Keratinocyte (primary cell): ENCODE results near the gene SLC16A13. TPM values are rescaled to one million over a fixed set of nuclear protein-coding genes. Genes with fewer than 3 reads are reported as not detected.
A peak's percentile ranks its signal among the peaks of the same experiment; 100 is the strongest.

ENCODE experiments used
- DNase-seq: peaks from one replicate; pipeline ENCODE4 v3.0.0-alpha.2; 2011; ENCODE audit warnings: low read depth, missing footprints, low spot score
- FAIRE-seq: peaks from 2 replicates; lab custom pipeline; 2011; peaks lifted over from hg19 to GRCh38; lab: Jason Lieb, UNC
- H2AFZ ChIP-seq: 2 replicates; pipeline ENCODE4 v1.6.0; 2012; ENCODE audit warnings: low read length, control low read depth, inconsistent platforms; ENCODE audit not compliant: control insufficient read depth
- H3K27ac ChIP-seq: 2 replicates; pipeline ENCODE4 v1.5.1; 2011; ENCODE audit warnings: low read length; ENCODE audit not compliant: control insufficient read depth, insufficient read depth
- H3K27me3 ChIP-seq: 3 replicates; pipeline ENCODE4 v1.6.0; 2011; ENCODE audit warnings: low read length; ENCODE audit not compliant: control insufficient read depth, insufficient read depth; ENCODE audit errors: extremely low read depth
- H3K36me3 ChIP-seq, 2 experiments: 2 replicates in 1 of 2; 3 replicates in 1 of 2; pipeline ENCODE4 v1.5.1; 2011; ENCODE audit warnings: low read length in 2 of 2, mild to moderate bottlenecking in 1 of 2; ENCODE audit not compliant: control insufficient read depth in 2 of 2, insufficient read depth in 2 of 2; ENCODE audit errors: extremely low read depth in 1 of 2
- H3K4me1 ChIP-seq: 3 replicates; pipeline ENCODE4 v1.5.1; 2011; ENCODE audit warnings: low read length; ENCODE audit not compliant: control insufficient read depth, insufficient read depth; ENCODE audit errors: extremely low read depth
- H3K4me2 ChIP-seq: 3 replicates; pipeline ENCODE4 v1.6.0; 2011; ENCODE audit warnings: low read depth, low read length; ENCODE audit not compliant: control insufficient read depth, insufficient read depth; ENCODE audit errors: extremely low read depth
- H3K4me3 ChIP-seq, 3 experiments: fragments of 200-600 bp in 1 of 3; sonication (generic) in 1 of 3; 2 replicates in 2 of 3; 3 replicates in 1 of 3; pipeline ENCODE4 v1.5.1; 2011 to 2016; ENCODE audit warnings: low read length in 3 of 3, mild to moderate bottlenecking in 3 of 3, control low read depth in 2 of 3, inconsistent platforms in 1 of 3, low read depth in 1 of 3, mixed read lengths in 1 of 3, mixed run types in 1 of 3, moderate library complexity in 1 of 3; ENCODE audit not compliant: control insufficient read depth in 2 of 3, insufficient read depth in 2 of 3; ENCODE audit errors: extremely low read depth in 1 of 3
- H3K79me2 ChIP-seq: 2 replicates; pipeline ENCODE4 v1.6.0; 2012; ENCODE audit warnings: low read length; ENCODE audit not compliant: control insufficient read depth, insufficient read depth
- H3K9ac ChIP-seq: 3 replicates; pipeline ENCODE4 v1.6.0; 2011; ENCODE audit warnings: low read length; ENCODE audit not compliant: control insufficient read depth, insufficient read depth; ENCODE audit errors: extremely low read depth
- H3K9me1 ChIP-seq: 3 replicates; pipeline ENCODE4 v1.6.0; 2011; ENCODE audit warnings: low read length; ENCODE audit not compliant: control insufficient read depth, insufficient read depth; ENCODE audit errors: extremely low read depth
- H3K9me3 ChIP-seq: 2 replicates; pipeline ENCODE4 v1.5.1; 2012; ENCODE audit warnings: low read depth, low read length; ENCODE audit not compliant: control insufficient read depth
- H4K20me1 ChIP-seq: 3 replicates; pipeline ENCODE4 v1.6.0; 2011; ENCODE audit warnings: low read length; ENCODE audit not compliant: control insufficient read depth, insufficient read depth; ENCODE audit errors: extremely low read depth
- EZH2 ChIP-seq: IDR thresholded peaks from one replicate; pipeline ENCODE4 v1.6.1; 2012; ENCODE audit warnings: inconsistent platforms, mild to moderate bottlenecking, low read length, moderate library complexity
- dilution Hi-C: fragments of 300-500 bp; cut with MboI; formaldehyde crosslinking; loops from one replicate; pipeline ENCODE4 v1.7.0; 2020; ENCODE audit warnings: low sequenced_read_pairs; ENCODE audit not compliant: extremely low pct_ligation_motif_present
- polyA plus RNA-seq, 5 experiments: library from polyadenylated mRNA; depleted of rRNA in 3 of 5; stranded (reverse) in 3 of 5; stranded (forward) in 1 of 5; unstranded in 1 of 5; fragments of >200 nt; gene quantifications; 1 replicate in 1 of 5; 2 replicates in 3 of 5; 3 replicates in 1 of 5; pipeline versions ENCODE4 v1.2.1 to v1.2.3, GENCODE V29; 2011 to 2012; ENCODE audit warnings: missing spikeins in 2 of 5, low read depth in 1 of 5, low replicate concordance in 1 of 5
- TF ChIP-seq, protein P1 (sequence below), 3 experiments: IDR thresholded peaks in 1 of 3; conservative IDR thresholded peaks in 1 of 3; optimal IDR thresholded peaks in 1 of 3; 2 replicates in 2 of 3; 3 replicates in 1 of 3; pipeline versions ENCODE3 to v1.5.1; 2011; ENCODE audit warnings: low read length in 3 of 3, mild to moderate bottlenecking in 3 of 3, moderate library complexity in 2 of 3, control low read depth in 1 of 3, inconsistent platforms in 1 of 3; ENCODE audit not compliant: insufficient read depth in 2 of 3; ENCODE audit errors: extremely low read depth in 1 of 3

Gene SLC16A13
- polyA plus RNA-seq, 1 donor (not counting 4 experiments of a cell fraction or from before 2014, with no cell fraction given), result 2.7 TPM

DNA sequence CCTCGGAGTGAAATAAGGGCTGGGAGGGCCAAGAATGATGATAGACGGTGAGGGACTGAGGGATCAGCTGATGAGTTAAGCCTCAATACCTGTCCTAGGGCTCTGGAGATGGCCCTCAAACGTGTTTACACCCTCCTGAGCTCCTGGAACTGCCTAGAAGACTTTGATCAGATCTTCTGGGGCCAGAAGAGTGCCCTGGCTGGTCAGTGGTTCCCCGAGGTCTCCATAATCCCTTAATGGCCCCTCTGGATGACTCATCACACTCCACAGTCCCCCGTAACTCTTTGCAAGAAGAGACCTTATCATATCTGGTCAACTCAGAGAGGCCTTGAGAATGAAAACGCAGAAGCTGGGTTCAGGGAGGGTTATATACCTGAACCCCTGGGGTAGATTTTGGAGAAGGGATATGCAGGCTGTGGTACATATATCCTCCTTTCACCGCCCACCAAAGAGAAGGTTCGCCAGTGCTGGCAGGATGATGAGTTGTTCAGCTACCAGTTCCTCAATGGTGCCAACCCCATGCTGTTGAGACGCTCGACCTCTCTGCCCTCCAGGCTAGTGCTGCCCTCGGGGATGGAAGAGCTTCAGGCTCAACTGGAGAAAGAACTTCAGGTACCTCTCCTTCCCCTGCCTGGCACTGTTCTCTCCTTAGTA lies 36.8 kb upstream of the SLC16A13 start:
- H3K4me2 ChIP-seq, result no peak overlapping the region
- H3K9me1 ChIP-seq, result no peaks in the 10 kb centered on the region
- no peak for DNase-seq
- H2AFZ ChIP-seq, result no peak overlapping the region
- H3K79me2 ChIP-seq, result peaks cover 4% of the 10 kb centered on the region
- FAIRE-seq, result no peak
- dilution Hi-C loops, result no loop called here
- peaks cover 8% of the 10 kb centered on the region for H3K4me1 ChIP-seq
- H3K4me3 ChIP-seq, result no peak overlapping the region
- no peak for TF ChIP-seq EZH2
- TF ChIP-seq, protein P1, sequence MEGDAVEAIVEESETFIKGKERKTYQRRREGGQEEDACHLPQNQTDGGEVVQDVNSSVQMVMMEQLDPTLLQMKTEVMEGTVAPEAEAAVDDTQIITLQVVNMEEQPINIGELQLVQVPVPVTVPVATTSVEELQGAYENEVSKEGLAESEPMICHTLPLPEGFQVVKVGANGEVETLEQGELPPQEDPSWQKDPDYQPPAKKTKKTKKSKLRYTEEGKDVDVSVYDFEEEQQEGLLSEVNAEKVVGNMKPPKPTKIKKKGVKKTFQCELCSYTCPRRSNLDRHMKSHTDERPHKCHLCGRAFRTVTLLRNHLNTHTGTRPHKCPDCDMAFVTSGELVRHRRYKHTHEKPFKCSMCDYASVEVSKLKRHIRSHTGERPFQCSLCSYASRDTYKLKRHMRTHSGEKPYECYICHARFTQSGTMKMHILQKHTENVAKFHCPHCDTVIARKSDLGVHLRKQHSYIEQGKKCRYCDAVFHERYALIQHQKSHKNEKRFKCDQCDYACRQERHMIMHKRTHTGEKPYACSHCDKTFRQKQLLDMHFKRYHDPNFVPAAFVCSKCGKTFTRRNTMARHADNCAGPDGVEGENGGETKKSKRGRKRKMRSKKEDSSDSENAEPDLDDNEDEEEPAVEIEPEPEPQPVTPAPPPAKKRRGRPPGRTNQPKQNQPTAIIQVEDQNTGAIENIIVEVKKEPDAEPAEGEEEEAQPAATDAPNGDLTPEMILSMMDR (optimal IDR thresholded peaks at IDR 0.05 in 1 of 3, IDR thresholded peaks at IDR 0.05 in 1 of 3, conservative IDR thresholded peaks at IDR 0.05 in 1 of 3; ENCODE audit: extremely low read depth in 1 of 3, insufficient read depth in 2 of 3, low read length in 3 of 3), result no peak
- peaks cover 18 to 23% of the 10 kb centered on the region in 2 experiments for H3K36me3 ChIP-seq
- no peaks in the 10 kb centered on the region for H3K27me3 ChIP-seq
- no peaks in the 10 kb centered on the region for H3K9me3 ChIP-seq
- no peaks in the 10 kb centered on the region for H4K20me1 ChIP-seq
- no peak overlapping the region for H3K27ac ChIP-seq
- no peak overlapping the region for H3K9ac ChIP-seq

DNA sequence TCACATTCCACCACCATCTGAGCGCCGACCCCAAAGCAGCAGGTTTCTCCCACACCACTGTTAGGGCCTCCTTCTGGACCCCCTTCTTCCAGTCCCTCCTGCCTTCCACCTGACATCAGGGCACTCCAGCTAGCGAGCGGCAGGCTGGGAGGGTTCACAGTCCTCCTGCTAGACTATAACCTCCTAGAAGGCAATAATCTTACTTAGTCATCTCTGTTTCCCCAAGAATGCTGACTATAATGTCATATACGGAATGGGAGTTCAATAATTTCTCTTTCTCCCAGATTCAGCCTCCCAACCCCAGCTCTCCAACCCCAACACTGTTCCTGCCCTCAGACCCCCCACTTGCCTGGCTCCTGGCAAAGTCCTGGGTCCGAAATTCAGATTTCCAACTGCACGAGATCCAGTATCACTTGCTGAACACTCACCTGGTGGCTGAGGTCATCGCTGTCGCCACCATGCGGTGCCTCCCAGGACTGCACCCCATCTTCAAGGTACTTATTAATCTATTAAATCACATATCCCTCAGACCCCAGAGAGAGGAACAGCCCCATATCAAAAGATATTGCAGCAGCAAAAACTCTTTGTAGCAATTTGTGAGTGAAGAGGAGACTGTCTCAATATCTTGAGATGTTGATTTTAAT lies 34.4 kb upstream of the SLC16A13 start:
- DNase-seq, result no peak
- Histone ChIP-seq H3K79me2 (peaks cover 4% of the 10 kb centered on the region), H3K4me1 (no peaks in the 10 kb centered on the region), H2AFZ (no peak overlapping the region), H3K4me3 (no peak overlapping the region), H4K20me1 (peaks cover 3% of the 10 kb centered on the region), H3K9me1 (no peaks in the 10 kb centered on the region), H3K9ac (no peak overlapping the region), H3K4me2 (no peak overlapping the region), H3K27me3 (no peaks in the 10 kb centered on the region), H3K27ac (no peak overlapping the region), H3K36me3 (peaks cover 18 to 31% of the 10 kb centered on the region in 2 experiments), H3K9me3 (no peaks in the 10 kb centered on the region)
- peak; percentile 29 for FAIRE-seq
- dilution Hi-C loops, result no loop called here
- no peak for TF ChIP-seq EZH2
- TF ChIP-seq, protein P1 (optimal IDR thresholded peaks at IDR 0.05 in 1 of 3, IDR thresholded peaks at IDR 0.05 in 1 of 3, conservative IDR thresholded peaks at IDR 0.05 in 1 of 3; ENCODE audit: extremely low read depth in 1 of 3, insufficient read depth in 2 of 3, low read length in 3 of 3), result peak; percentile 76 to 85 (median 82)
